Measurements from ENCODE around the gene ZNF335. TPM values are rescaled to one million over a fixed set of nuclear protein-coding genes. Genes with fewer than 3 reads are reported as not detected.

Gene ZNF335
- total and polyA plus RNA-seq, 2 of the 13 experiments (the other 11 are each of a cell fraction or from before 2014, with no cell fraction given): 9.7 to 13.7 TPM

DNA sequence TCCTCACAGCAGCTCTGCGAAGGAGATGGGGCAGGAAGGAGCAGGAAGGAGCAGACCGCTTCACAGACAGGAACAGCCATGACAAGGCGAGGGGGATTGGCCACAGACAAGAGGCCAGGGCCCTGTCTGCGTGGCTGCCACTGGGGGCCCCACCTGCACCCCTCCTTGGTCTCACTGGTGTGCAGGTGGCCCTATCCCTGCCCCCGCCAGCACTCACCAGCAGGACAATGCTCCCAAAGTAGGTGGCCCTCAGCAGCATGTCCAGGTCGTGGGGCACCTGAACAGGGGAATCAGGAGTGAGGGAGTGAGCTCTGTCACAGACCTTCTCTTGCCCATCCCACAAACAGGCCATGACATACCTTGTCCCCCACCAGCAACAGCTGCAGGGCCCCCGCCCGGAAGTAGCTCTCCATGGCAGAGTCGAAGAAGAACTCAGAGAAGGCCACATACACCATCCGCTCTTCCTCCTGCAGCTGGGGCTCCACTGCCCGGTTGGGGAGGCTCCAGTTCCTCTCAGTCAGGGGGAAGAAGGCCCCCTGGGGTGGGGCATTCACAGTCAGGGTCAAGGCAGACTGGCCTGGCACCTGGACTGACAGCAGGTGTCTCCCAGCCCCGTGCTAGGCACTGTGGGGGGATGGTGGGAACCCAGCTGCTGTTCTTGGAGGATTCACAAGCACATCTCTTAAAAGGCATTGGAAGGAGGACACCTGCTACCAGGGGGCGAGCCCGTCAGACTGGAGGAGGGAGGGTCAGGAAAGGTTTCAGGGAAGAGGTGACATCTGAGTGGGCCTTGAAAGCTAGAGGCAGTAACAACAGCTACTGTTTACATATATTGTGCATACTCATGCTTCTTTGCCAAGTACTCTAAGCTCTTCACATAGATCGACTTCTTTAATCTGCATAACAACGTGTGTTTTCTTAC, 67.2 kb downstream of the ZNF335 start (continued):
- TF ChIP-seq HDAC6 (IDR thresholded peaks at IDR 0.05; ENCODE audit: low read depth, low read length): no peak
- no peak for TF ChIP-seq RNF219 (CRISPR knock-in tag; IDR thresholded peaks at IDR 0.05)
- TF ChIP-seq HNRNPL (IDR thresholded peaks at IDR 0.05; ENCODE audit: low read depth, low read length): no peak
- no peak for TF ChIP-seq PTBP1 (IDR thresholded peaks at IDR 0.05; ENCODE audit: low read depth, low read length, poor library complexity, severe bottlenecking)
- no peak for TF ChIP-seq MED13 (CRISPR knock-in tag; IDR thresholded peaks at IDR 0.05)
- no peak for TF ChIP-seq TAF1 (CRISPR knock-in tag; IDR thresholded peaks at IDR 0.05)
- no peak for TF ChIP-seq ZNF557 (CRISPR knock-in tag; IDR thresholded peaks at IDR 0.05)
- TF ChIP-seq ZXDC (CRISPR knock-in tag; IDR thresholded peaks at IDR 0.05): no peak
- no peak for TF ChIP-seq ZSCAN22 (CRISPR knock-in tag; IDR thresholded peaks at IDR 0.05)
- TF ChIP-seq ZNF737 (CRISPR knock-in tag; IDR thresholded peaks at IDR 0.05; ENCODE audit: borderline replicate concordance): no peak
- TF ChIP-seq AHDC1 (CRISPR knock-in tag; IDR thresholded peaks at IDR 0.05; ENCODE audit: borderline replicate concordance): no peak
- TF ChIP-seq, protein P1, sequence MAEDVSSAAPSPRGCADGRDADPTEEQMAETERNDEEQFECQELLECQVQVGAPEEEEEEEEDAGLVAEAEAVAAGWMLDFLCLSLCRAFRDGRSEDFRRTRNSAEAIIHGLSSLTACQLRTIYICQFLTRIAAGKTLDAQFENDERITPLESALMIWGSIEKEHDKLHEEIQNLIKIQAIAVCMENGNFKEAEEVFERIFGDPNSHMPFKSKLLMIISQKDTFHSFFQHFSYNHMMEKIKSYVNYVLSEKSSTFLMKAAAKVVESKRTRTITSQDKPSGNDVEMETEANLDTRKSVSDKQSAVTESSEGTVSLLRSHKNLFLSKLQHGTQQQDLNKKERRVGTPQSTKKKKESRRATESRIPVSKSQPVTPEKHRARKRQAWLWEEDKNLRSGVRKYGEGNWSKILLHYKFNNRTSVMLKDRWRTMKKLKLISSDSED (CRISPR knock-in tag; IDR thresholded peaks at IDR 0.05): no peak
- TF ChIP-seq MAFG (CRISPR knock-in tag; IDR thresholded peaks at IDR 0.05): no peak
- no peak for TF ChIP-seq ZNF275 (CRISPR knock-in tag; IDR thresholded peaks at IDR 0.05; ENCODE audit: borderline replicate concordance)
- TF ChIP-seq GATAD2A (CRISPR knock-in tag; IDR thresholded peaks at IDR 0.05): no peak

All from HepG2 (cell line).